ENCODE data around the gene APBB1. TPM values are rescaled to one million over a fixed set of nuclear protein-coding genes. Genes with fewer than 3 reads are reported as not detected.
A peak's percentile ranks its signal among the peaks of the same experiment; 100 is the strongest.

Gene APBB1
- polyA plus RNA-seq, 2 of the 4 experiments (the other 2 are of a cell fraction), result 13.6 to 16.4 TPM

GRCh38 chr11:6362185-6362872, 56.6 kb downstream of the APBB1 start:
- Histone ChIP-seq H3K9me3 (no peaks in the 10 kb centered on the region), H3K4me2 (no peak overlapping the region), H3K27ac (no peak overlapping the region), H3K4me3 (no peak overlapping the region), H3K4me1 (peaks cover 10% of the 10 kb centered on the region)
- ChIA-PET CTCF (interaction anchor here (0.6 to 6.7 kb wide), 78 partner anchors 9 to 855 kb away, joined by 3 to 90 read pairs (median 4); partner anchors contain the start of genes CAVIN3, CCKBR, FHIP1B and HPX), POLR2A (interaction anchor here (0.7 kb wide), 1 partner anchor 42 kb away, joined by 3 read pairs; the partner anchor contains the start of gene CAVIN3)
- no peak for FAIRE-seq
- WGBS (ENCODE audit: missing lambda C conversion rate), result 57% methylated on average over 5 of the region's 5 CpGs
- TF ChIP-seq KDM1A (IDR thresholded peaks at IDR 0.05; ENCODE audit: low read depth), result no peak
- TF ChIP-seq KDM5A (IDR thresholded peaks at IDR 0.05), result no peak
- no peak for TF ChIP-seq NPAS2 (CRISPR knock-in tag; IDR thresholded peaks at IDR 0.05; ENCODE audit: borderline replicate concordance)
- TF ChIP-seq JUNB (IDR thresholded peaks at IDR 0.05), result no peak
- no peak for TF ChIP-seq CHD2 (IDR thresholded peaks at IDR 0.05; ENCODE audit: low read length, partially characterized antibody)
- no peak for TF ChIP-seq FOSB (CRISPR knock-in tag; IDR thresholded peaks at IDR 0.05)
- ATAC-seq, result peak in 1 of 2 experiments; percentile 13; a peak in 3 of 6 replicates
- DNase-seq (ENCODE audit: low read depth in 1 of 2, low spot score in 1 of 2), result no peak

- H3K9me3 ChIP-seq, result no peaks in the 10 kb centered on the region
- TF ChIP-seq HMGXB4 (CRISPR knock-in tag; IDR thresholded peaks at IDR 0.05; ENCODE audit: borderline replicate concordance) (no peak), CTCF (IDR thresholded peaks at IDR 0.05) (no peak), MAZ (IDR thresholded peaks at IDR 0.05; ENCODE audit: borderline replicate concordance, low read depth, low read length) (no peak), NPAS2 (CRISPR knock-in tag; IDR thresholded peaks at IDR 0.05; ENCODE audit: borderline replicate concordance) (no peak)
- ATAC-seq (no peak), FAIRE-seq (no peak), DNase-seq (ENCODE audit: low read depth in 1 of 2, low spot score in 1 of 2) (no peak)
- H3K27ac ChIP-seq, result no peak overlapping the region
- POLR2A ChIA-PET, result no interaction called here
- H3K4me2 ChIP-seq, result no peak overlapping the region
- peaks cover 12% of the 10 kb centered on the region for H3K4me1 ChIP-seq
- WGBS (ENCODE audit: missing lambda C conversion rate), result 63% methylated on average over 3 of the region's 3 CpGs
- CTCF ChIA-PET, result interaction anchor here (0.7 to 6.7 kb wide), 5 partner anchors 19 to 337 kb away, joined by 3 to 61 read pairs (median 4); no protein-coding TSS in a partner anchor
- H3K4me3 ChIP-seq, result no peak overlapping the region
These were observed 58.7 kb downstream of the APBB1 start for GRCh38 chr11:6360183-6360582.

- no peak for TF ChIP-seq PBX3 (IDR thresholded peaks at IDR 0.05)
- TF ChIP-seq FOSL2 (IDR thresholded peaks at IDR 0.05), result no peak
- 0 out of 2 replicates have a peak, but pooled peaks have one; percentile 22 for TF ChIP-seq FOSL2 (CRISPR knock-in tag; IDR thresholded peaks at IDR 0.05)
- CTCF ChIA-PET, result interaction anchor here (1.3 to 2.0 kb wide), 3 partner anchors 59 to 334 kb away, joined by 4 to 7 read pairs (median 6); no protein-coding TSS in a partner anchor
- POLR2A ChIA-PET, result no interaction called here
- Histone ChIP-seq H3K4me3 (no peak overlapping the region), H3K9me3 (no peaks in the 10 kb centered on the region), H3K4me1 (peaks cover 22% of the 10 kb centered on the region), H3K4me2 (peak overlapping the region; percentile 23; the same call in 1 of the 3 replicates), H3K27ac (no peak overlapping the region)
- ATAC-seq (peak; percentile 13 to 25; a peak in 1 of 6 replicates), DNase-seq (ENCODE audit: low read depth in 1 of 2, low spot score in 1 of 2) (peak in 1 of 2 experiments; percentile 18), FAIRE-seq (no peak)
- WGBS (ENCODE audit: missing lambda C conversion rate), result 39% methylated on average over 9 of the region's 9 CpGs
These were observed 61.7 kb downstream of the APBB1 start for GRCh38 chr11:6357222-6357621.

Measured in A549 (cell line).